Activated T-helper 2 cell treated with anti-CD3 and anti-CD28 coated beads, Interferon-gamma antibody, Interleukin-2, Interleukin-4, amounts not matched to agents 10 μg/mL and 5 μg/mL and 100 μg/mL, durations not matched to agents 14 hours and 24 hours and 36 hours (primary cell): ENCODE data around the gene IFT22. TPM values are rescaled to one million over a fixed set of nuclear protein-coding genes. Genes with fewer than 3 reads are reported as not detected.

ENCODE experiments used
- total RNA-seq: library from RNA; stranded (reverse); gene quantifications from 2 replicates; pipeline ENCODE4 v1.2.3, GENCODE V29; 2022

Gene IFT22
- total RNA-seq, 1 donor from 2014 or later: 5.3 TPM

Other genes starting within 250 kb of the IFT22 start
- gene TRIM56, start 236.3 kb downstream of the IFT22 start, total RNA-seq: 42.6 and 43.8 TPM in 2 replicates
- gene SERPINE1, start 194.7 kb downstream of the IFT22 start, total RNA-seq: 0.23 TPM in 2 replicates
- gene AP1S1, start 167.3 kb downstream of the IFT22 start, total RNA-seq: 41.8 and 42.8 TPM in 2 replicates
- 0.23 and 0.41 TPM in 2 replicates for gene VGF, start 156.2 kb downstream of the IFT22 start, total RNA-seq
- not detected in 2 replicates for gene NAT16, start 141.5 kb downstream of the IFT22 start, total RNA-seq
- gene MOGAT3, start 120.8 kb downstream of the IFT22 start, total RNA-seq: not detected in 2 replicates
- gene PLOD3, start 104.2 kb downstream of the IFT22 start, total RNA-seq: 75.5 and 82.8 TPM in 2 replicates
- 45.1 and 46.8 TPM in 2 replicates for gene ZNHIT1, start 103.6 kb downstream of the IFT22 start, total RNA-seq
- gene CLDN15, start 84.0 kb downstream of the IFT22 start, total RNA-seq: 18.2 and 19.4 TPM in 2 replicates
- 121 and 132 TPM in 2 replicates for gene FIS1, start 76.7 kb downstream of the IFT22 start, total RNA-seq
- gene COL26A1, start 41.1 kb upstream of the IFT22 start, total RNA-seq: 0.11 and 0.16 TPM in 2 replicates